Suprapubic skin (tissue), 4 donors: ENCODE measurements around the gene RAB3A. TPM values are rescaled to one million over a fixed set of nuclear protein-coding genes. Genes with fewer than 3 reads are reported as not detected.

ENCODE experiments used
- DNase-seq, 2 donors: peaks; one replicate each; pipeline ENCODE4 v3.0.0-alpha.2; 2019; ENCODE audit warnings: low spot score in 2 of 2
- H3K27ac ChIP-seq: fragments of 200-600 bp; sonication (generic); one replicate; pipeline ENCODE4 v1.5.1; 2019
- H3K27me3 ChIP-seq: fragments of 200-600 bp; sonication (generic); one replicate; pipeline ENCODE4 v1.5.1; 2019
- H3K36me3 ChIP-seq: fragments of 200-600 bp; sonication (generic); one replicate; pipeline ENCODE4 v1.5.1; 2019
- H3K4me1 ChIP-seq: fragments of 200-600 bp; sonication (generic); one replicate; pipeline ENCODE4 v1.5.1; 2019
- H3K4me3 ChIP-seq: fragments of 200-600 bp; sonication (generic); one replicate; pipeline ENCODE4 v1.5.1; 2019; ENCODE audit warnings: mild to moderate bottlenecking
- H3K9me3 ChIP-seq: fragments of 200-600 bp; sonication (generic); one replicate; pipeline ENCODE4 v1.5.1; 2019
- CTCF ChIP-seq, 2 donors: fragments of 200-600 bp in 1 of 2; fragments of 450-650 bp in 1 of 2; sonication (generic) in 1 of 2; IDR thresholded peaks; one replicate each; pipeline ENCODE4 v1.5.1; 2016 to 2019; ENCODE audit warnings: antibody characterized with exemption in 2 of 2, mild to moderate bottlenecking in 1 of 2, moderate library complexity in 1 of 2
- EP300 ChIP-seq: sonication (generic); formaldehyde crosslinking; IDR thresholded peaks from one replicate; pipeline ENCODE4 v1.6.1; 2017; ENCODE audit warnings: antibody characterized with exemption
- POLR2A ChIP-seq, 2 donors: fragments of 450-650 bp; IDR thresholded peaks; one replicate each; pipeline ENCODE4 v1.6.1; 2017; ENCODE audit warnings: antibody characterized with exemption in 2 of 2, mild to moderate bottlenecking in 2 of 2, moderate library complexity in 2 of 2
- POLR2AphosphoS5 ChIP-seq, 3 donors: sonication (generic); formaldehyde crosslinking; IDR thresholded peaks; one replicate each; pipeline ENCODE4 v1.6.1; 2017; ENCODE audit warnings: antibody characterized with exemption in 3 of 3
- WGBS: methylation state at CpG from one replicate; pipeline ENCODE4 v1.1.5; 2018; 5-methylcytosine and 5-hydroxymethylcytosine counted together
- total RNA-seq, 4 donors: library from RNA; depleted of rRNA; stranded (reverse); fragments of >200 nt; gene quantifications; one replicate each; pipeline ENCODE4 v1.1.0, GENCODE V29; 2016

The RAB3A gene
- total RNA-seq, 4 donors from 2014 or later = 1.9 to 5.3 (median 1.9) TPM

- no peaks in the 10 kb centered on the region for H3K9me3 ChIP-seq
- no peak for DNase-seq
- H3K36me3 ChIP-seq = peaks cover 7% of the 10 kb centered on the region
- TF ChIP-seq POLR2AphosphoS5 (IDR thresholded peaks at IDR 0.05) (no peak), EP300 (no peak), CTCF (IDR thresholded peaks at IDR 0.05) (no peak), POLR2A (IDR thresholded peaks at IDR 0.05) (no peak)
- peaks cover 27% of the 10 kb centered on the region for H3K4me1 ChIP-seq
- H3K4me3 ChIP-seq = no peak overlapping the region
- no peak overlapping the region for H3K27ac ChIP-seq
- 80% methylated on average over 18 of the region's 19 CpGs for WGBS
- H3K27me3 ChIP-seq = no peaks in the 10 kb centered on the region
Measured at GRCh38 chr19:18176367-18177310, 27.2 kb downstream of the RAB3A start.

GRCh38 chr19:18174983-18175382 lies 28.9 kb downstream of the RAB3A start:
- WGBS = 97% methylated on average over 3 of the region's 11 CpGs

GRCh38 chr19:18173572-18174288 lies 30.1 kb downstream of the RAB3A start, which contains the start of gene IFI30:
Gene IFI30 (plus strand): TSS chr19:18173813. CDS start chr19:18173842, 29 bp downstream.
- WGBS = 1% methylated on average over 28 of the region's 47 CpGs
- Histone ChIP-seq H3K4me3 (peak within 1 kb of the TSS; percentile 70), H3K36me3 (peaks cover 20% of the 10 kb centered on the region), H3K4me1 (peaks cover 33% of the 10 kb centered on the region), H3K27me3 (no peaks in the 10 kb centered on the region), H3K9me3 (no peaks in the 10 kb centered on the region), H3K27ac (peak within 1 kb of the TSS; percentile 63)
- DNase-seq = peak in 1 of 2 donors; percentile 87
- TF ChIP-seq CTCF (IDR thresholded peaks at IDR 0.05) = no peak
- peak in 1 of 2 donors; percentile 60 for TF ChIP-seq POLR2A (IDR thresholded peaks at IDR 0.05)

More at GRCh38 chr19:18174983-18175382, 28.9 kb downstream of the RAB3A start:
- no peak for TF ChIP-seq POLR2A (IDR thresholded peaks at IDR 0.05)
- no peak for TF ChIP-seq POLR2AphosphoS5 (IDR thresholded peaks at IDR 0.05)
- no peak for TF ChIP-seq CTCF (IDR thresholded peaks at IDR 0.05)
- TF ChIP-seq EP300 = no peak
- Histone ChIP-seq H3K4me1 (peaks cover 33% of the 10 kb centered on the region), H3K9me3 (no peaks in the 10 kb centered on the region), H3K36me3 (peaks cover 7% of the 10 kb centered on the region), H3K27ac (no peak overlapping the region), H3K27me3 (no peaks in the 10 kb centered on the region), H3K4me3 (peak overlapping the region; percentile 70)
- no peak for DNase-seq

- H3K27me3 ChIP-seq = no peaks in the 10 kb centered on the region
- 42% methylated on average over 17 of the region's 18 CpGs for WGBS
- H3K27ac ChIP-seq = peak overlapping the region; percentile 63
- TF ChIP-seq POLR2AphosphoS5 (IDR thresholded peaks at IDR 0.05) = no peak
- TF ChIP-seq POLR2A (IDR thresholded peaks at IDR 0.05) = no peak
- TF ChIP-seq EP300 = no peak
- no peak for TF ChIP-seq CTCF (IDR thresholded peaks at IDR 0.05)
- H3K36me3 ChIP-seq = peaks cover 25% of the 10 kb centered on the region
- peaks cover 33% of the 10 kb centered on the region for H3K4me1 ChIP-seq
- H3K4me3 ChIP-seq = peak overlapping the region; percentile 70
- peak in 1 of 2 donors; percentile 84 for DNase-seq
- H3K9me3 ChIP-seq = no peaks in the 10 kb centered on the region
Measured at GRCh38 chr19:18173054-18173571, 30.7 kb downstream of the RAB3A start.
